H1 (cell line): ENCODE measurements around the gene GABARAPL2. TPM values are rescaled to one million over a fixed set of nuclear protein-coding genes. Genes with fewer than 3 reads are reported as not detected.

Experiments
- CTCF ChIA-PET: fragments of 300-600 bp; sonication (Branson Sonifier 250); formaldehyde crosslinking; loops from one replicate; lab custom pipeline; 2021; ENCODE audit not compliant: partially characterized antibody; lab: Charles Lee
- POLR2A ChIA-PET: fragments of 300-600 bp; sonication (Branson Sonifier 250); formaldehyde crosslinking; loops from one replicate; lab custom pipeline; 2021; ENCODE audit warnings: inconsistent platforms; ENCODE audit not compliant: partially characterized antibody; lab: Charles Lee
- DNase-seq, 2 experiments: peaks; one replicate each; pipeline versions ENCODE4 v3.0.0 to v3.0.0-alpha.2; 2010 to 2022; ENCODE audit warnings: low spot score in 2 of 2, low read depth in 1 of 2, mixed read lengths in 1 of 2
- FAIRE-seq: peaks from 2 replicates; lab custom pipeline; 2011; peaks lifted over from hg19 to GRCh38; lab: Jason Lieb, UNC
- H2AFZ ChIP-seq: 2 replicates; pipeline ENCODE4 v1.8.1; 2012; ENCODE audit warnings: low read length, inconsistent platforms
- H2AK5ac ChIP-seq: 2 replicates; pipeline ENCODE4 v1.6.1; 2013; ENCODE audit warnings: low read depth, low read length
- H2BK120ac ChIP-seq: replicated peaks from 2 replicates; pipeline ENCODE3; 2013; ENCODE audit warnings: low read depth, low read length, inconsistent platforms
- H2BK12ac ChIP-seq: 2 replicates; pipeline ENCODE4 v1.6.1; 2013; ENCODE audit warnings: low read depth, low read length
- H2BK15ac ChIP-seq: 2 replicates; pipeline ENCODE4 v1.6.1; 2013; ENCODE audit warnings: low read length
- H2BK20ac ChIP-seq: 2 replicates; pipeline ENCODE4 v1.6.1; 2013; ENCODE audit warnings: low read length
- H2BK5ac ChIP-seq: 2 replicates; pipeline ENCODE4 v1.6.1; 2013; ENCODE audit warnings: low read depth, low read length
- H3K14ac ChIP-seq: 2 replicates; pipeline ENCODE4 v1.6.1; 2013; ENCODE audit warnings: inconsistent platforms; ENCODE audit not compliant: insufficient read length
- H3K18ac ChIP-seq: 2 replicates; pipeline ENCODE4 v1.6.1; 2013; ENCODE audit warnings: low read length; ENCODE audit errors: extremely low read depth
- H3K23ac ChIP-seq: 2 replicates; pipeline ENCODE4 v1.6.1; 2013; ENCODE audit warnings: inconsistent platforms; ENCODE audit not compliant: insufficient read length
- H3K23me2 ChIP-seq: 2 replicates; pipeline ENCODE4 v1.6.1; 2013; ENCODE audit warnings: low read depth, low read length
- H3K27ac ChIP-seq: 2 replicates; pipeline ENCODE4 v1.6.1; 2011; ENCODE audit warnings: low read depth, low read length, inconsistent platforms
- H3K27me3 ChIP-seq, 4 experiments: replicated peaks in 1 of 4; 1 replicate in 1 of 4; 2 replicates in 3 of 4; pipeline versions ENCODE4 v1.6.1 to v1.8.1; 2011 to 2013; ENCODE audit warnings: low read length in 3 of 4, mild to moderate bottlenecking in 3 of 4, inconsistent platforms in 2 of 4, mixed read lengths in 2 of 4, moderate library complexity in 1 of 4; ENCODE audit not compliant: control insufficient read depth in 3 of 4, insufficient read depth in 3 of 4; ENCODE audit errors: extremely low read depth in 1 of 4
- H3K36me3 ChIP-seq, 4 experiments: 2 replicates each; pipeline versions ENCODE4 v1.6.1 to v1.8.1; 2011 to 2013; ENCODE audit warnings: mild to moderate bottlenecking in 4 of 4, low read length in 3 of 4, moderate library complexity in 2 of 4, control low read depth in 1 of 4, inconsistent platforms in 1 of 4; ENCODE audit not compliant: insufficient read depth in 4 of 4, control insufficient read depth in 2 of 4
- H3K4ac ChIP-seq: replicated peaks from 2 replicates; pipeline ENCODE3; 2013; ENCODE audit warnings: low read length, low read depth, mixed read lengths, inconsistent platforms; ENCODE audit not compliant: insufficient read length
- H3K4me1 ChIP-seq, 4 experiments: replicated peaks in 1 of 4; 1 replicate in 1 of 4; 2 replicates in 3 of 4; pipeline versions ENCODE4 v1.6.1 to v1.8.1; 2011 to 2013; ENCODE audit warnings: low read length in 3 of 4, inconsistent platforms in 2 of 4, mixed read lengths in 1 of 4; ENCODE audit not compliant: insufficient read depth in 4 of 4, control insufficient read depth in 3 of 4
- H3K4me2 ChIP-seq, 2 experiments: 2 replicates each; pipeline versions ENCODE4 v1.6.1 to v1.8.1; 2011 to 2013; ENCODE audit warnings: low read depth in 2 of 2, low read length in 2 of 2, control low read depth in 1 of 2, inconsistent platforms in 1 of 2, mild to moderate bottlenecking in 1 of 2; ENCODE audit not compliant: insufficient read depth in 1 of 2
- H3K4me3 ChIP-seq, 4 experiments: fragments of 200-600, 300-600 bp in 1 of 4; sonication (generic), shearing (Covaris generic), sonication (Bioruptor Twin) in 1 of 4; 2 replicates each; pipeline versions ENCODE4 v1.5.1 to v1.8.1; 2011 to 2016; ENCODE audit warnings: low read length in 4 of 4, low read depth in 3 of 4, control low read depth in 2 of 4, inconsistent platforms in 2 of 4, mild to moderate bottlenecking in 2 of 4, mixed read lengths in 1 of 4, moderate library complexity in 1 of 4; ENCODE audit not compliant: insufficient read depth in 2 of 4; ENCODE audit errors: extremely low read depth in 1 of 4
- H3K56ac ChIP-seq: replicated peaks from 2 replicates; pipeline ENCODE3; 2013; ENCODE audit warnings: low read depth, mild to moderate bottlenecking, mixed read lengths, low read length, inconsistent platforms; ENCODE audit not compliant: insufficient read length
- H3K79me1 ChIP-seq: 2 replicates; pipeline ENCODE4 v1.6.1; 2013; ENCODE audit warnings: low read depth, low read length, control low read depth
- H3K79me2 ChIP-seq, 2 experiments: 2 replicates each; pipeline versions ENCODE4 v1.6.1 to v1.8.1; 2012 to 2013; ENCODE audit warnings: low read length in 2 of 2, mild to moderate bottlenecking in 2 of 2, inconsistent platforms in 1 of 2; ENCODE audit not compliant: insufficient read depth in 2 of 2, control insufficient read depth in 1 of 2
- H3K9ac ChIP-seq, 4 experiments: replicated peaks in 1 of 4; 1 replicate in 1 of 4; 2 replicates in 3 of 4; pipeline versions ENCODE4 v1.6.1 to v1.8.1; 2011 to 2013; ENCODE audit warnings: low read depth in 3 of 4, low read length in 3 of 4, control low read depth in 2 of 4, mild to moderate bottlenecking in 2 of 4, moderate library complexity in 2 of 4, inconsistent platforms in 1 of 4; ENCODE audit errors: extremely low read depth in 1 of 4
- H3K9me3 ChIP-seq, 2 experiments: 2 replicates each; pipeline versions ENCODE4 v1.6.1 to v1.8.1; 2012 to 2013; ENCODE audit warnings: mild to moderate bottlenecking in 2 of 2, moderate library complexity in 2 of 2, control low read depth in 1 of 2, inconsistent platforms in 1 of 2, low read depth in 1 of 2, low read length in 1 of 2, mixed read lengths in 1 of 2; ENCODE audit not compliant: insufficient read depth in 2 of 2
- H4K20me1 ChIP-seq, 2 experiments: replicated peaks in 1 of 2; 2 replicates each; pipeline versions ENCODE3 to v1.8.1; 2011 to 2013; ENCODE audit warnings: inconsistent platforms in 2 of 2, low read length in 2 of 2, mild to moderate bottlenecking in 1 of 2; ENCODE audit not compliant: insufficient read depth in 2 of 2, control insufficient read depth in 1 of 2
- H4K5ac ChIP-seq: 2 replicates; pipeline ENCODE4 v1.6.1; 2013; ENCODE audit warnings: low read length, low read depth, mixed read lengths, inconsistent platforms; ENCODE audit not compliant: insufficient read length
- H4K8ac ChIP-seq: 2 replicates; pipeline ENCODE4 v1.8.0; 2013; ENCODE audit warnings: mild to moderate bottlenecking, moderate library complexity, low read length, inconsistent platforms; ENCODE audit not compliant: insufficient read depth; ENCODE audit errors: extremely low read depth
- H4K91ac ChIP-seq: replicated peaks from 2 replicates; pipeline ENCODE3; 2013; ENCODE audit warnings: low read length, mixed read lengths, inconsistent platforms; ENCODE audit not compliant: insufficient read length
- FOSL1 ChIP-seq: IDR thresholded peaks from 2 replicates; pipeline ENCODE4 v1.6.1; 2011; ENCODE audit warnings: mild to moderate bottlenecking, low read depth, low read length, moderate library complexity; ENCODE audit not compliant: insufficient read depth
- MAFK ChIP-seq: IDR thresholded peaks from 2 replicates; pipeline ENCODE4 v1.6.1; 2012; ENCODE audit warnings: low read depth, mild to moderate bottlenecking, improper control_type of control experiment, low read length
- WGBS, 2 experiments: shearing (Covaris generic) in 1 of 2; methylation state at CpG; one replicate each; pipeline versions ENCODE4 v1.1.6 to v1.1.7; 2013 to 2015; ENCODE audit warnings: low lambda C conversion rate in 2 of 2, mixed read lengths in 2 of 2, inconsistent platforms in 1 of 2, low coverage in 1 of 2, missing lambda C conversion rate in 1 of 2; ENCODE audit not compliant: insufficient replicate concordance in 2 of 2, insufficient coverage in 1 of 2, insufficient read length in 1 of 2; ENCODE audit errors: extremely low coverage in 1 of 2, missing lambda C conversion rate in 1 of 2; 5-methylcytosine and 5-hydroxymethylcytosine counted together
- polyA plus RNA-seq, 7 experiments: library from polyadenylated mRNA; depleted of rRNA in 3 of 7; stranded (reverse) in 5 of 7; unstranded in 2 of 7; fragments of >200 nt in 5 of 7; fragments of 200-250 nt in 2 of 7; gene quantifications; 1 replicate in 5 of 7; 2 replicates in 1 of 7; 4 replicates in 1 of 7; pipeline versions ENCODE4 v1.2.1 to v1.2.3, GENCODE V29; 2011 to 2013; ENCODE audit warnings: missing spikeins in 2 of 7, mixed read lengths in 2 of 7
- total RNA-seq: library from RNA; stranded (reverse); fragmentation: NEBNext Ultra II Directional; extraction: Animal tissue kit (Norgen Biotek cat#: 25700); gene quantifications from 2 replicates; pipeline ENCODE4 v1.2.1, GENCODE V29; 2021

Gene GABARAPL2
- total and polyA plus RNA-seq, 2 of the 8 experiments (the other 6 are each of a cell fraction or from before 2014, with no cell fraction given) = 65.8 to 71.3 TPM

DNA sequence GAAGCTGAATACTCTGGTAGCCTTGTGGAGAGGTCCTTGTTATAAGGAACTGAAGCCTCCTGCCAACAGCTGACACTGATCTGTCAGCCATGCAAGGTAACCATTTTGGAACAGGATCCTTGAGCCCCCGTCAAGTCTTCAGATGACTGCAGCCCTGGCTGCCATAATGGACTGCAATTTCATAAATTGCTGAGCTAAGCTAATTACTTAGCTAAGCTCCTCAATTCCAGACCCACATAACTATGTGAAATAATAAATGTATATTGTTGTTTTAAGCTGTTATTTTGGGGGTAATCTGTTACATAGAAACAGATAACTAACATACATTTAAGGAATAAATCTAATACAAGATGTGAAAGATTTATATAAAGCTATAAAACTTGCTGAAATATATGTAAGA is 40.3 kb downstream of the GABARAPL2 start:
- H4K5ac ChIP-seq = no peak overlapping the region
- no peaks in the 10 kb centered on the region for H3K27me3 ChIP-seq
- no peak overlapping the region for H4K91ac ChIP-seq
- H3K79me2 ChIP-seq = no peaks in the 10 kb centered on the region
- H3K4me2 ChIP-seq = no peak overlapping the region
- no peak overlapping the region for H2BK120ac ChIP-seq
- no peak overlapping the region for H3K27ac ChIP-seq
- 100% methylated on average over 1 of the region's 1 CpG; no CpG with 5 or more reads in 1 of the 2 experiments for WGBS, 2 experiments
- H2BK20ac ChIP-seq = no peak overlapping the region
- no peak overlapping the region for H4K8ac ChIP-seq
- no peak overlapping the region for H3K18ac ChIP-seq
- H2BK5ac ChIP-seq = no peak overlapping the region
- POLR2A ChIA-PET = interaction anchor here (0.8 to 1.3 kb wide), 6 partner anchors 9 to 37 kb away, joined by 3 to 4 read pairs (median 4); no protein-coding TSS in a partner anchor
- no peak overlapping the region for H2AK5ac ChIP-seq
- H3K9me3 ChIP-seq = peaks cover 5 to 9% of the 10 kb centered on the region in 2 experiments; a peak in 3 of 4 replicates
- FAIRE-seq (no peak), DNase-seq (no peak)
- no peak overlapping the region for H3K56ac ChIP-seq
- no peak overlapping the region for H3K14ac ChIP-seq
- H2BK12ac ChIP-seq = no peak overlapping the region
- H2BK15ac ChIP-seq = no peak overlapping the region
- CTCF ChIA-PET = interaction anchor here (0.8 to 4.0 kb wide), 4 partner anchors 9 to 89 kb away, joined by 3 to 22 read pairs (median 6); no protein-coding TSS in a partner anchor
- no peak overlapping the region for H3K23ac ChIP-seq
- no peak overlapping the region for H3K4ac ChIP-seq
- H3K36me3 ChIP-seq = peaks cover 15 to 57% (median 40%) of the 10 kb centered on the region in 4 experiments; a peak in 7 of 8 replicates
- H3K23me2 ChIP-seq = no peaks in the 10 kb centered on the region
- H3K4me1 ChIP-seq = no peaks in the 10 kb centered on the region
- TF ChIP-seq FOSL1 (no peak), MAFK (peak; percentile 77)
- H3K4me3 ChIP-seq = no peak overlapping the region
- H4K20me1 ChIP-seq = no peaks in the 10 kb centered on the region
- no peak overlapping the region for H3K9ac ChIP-seq
- H2AFZ ChIP-seq = no peak overlapping the region
- H3K79me1 ChIP-seq = no peaks in the 10 kb centered on the region
